Activated CD8-positive, alpha-beta memory T cell treated with anti-CD3 and anti-CD28 coated beads, Interleukin-2, amount 50 U/mL, for 4 hours (primary cell): ENCODE results near the gene ITM2B.

Experiments used
- DNase-seq: peaks from one replicate; pipeline ENCODE4 v3.0.0-alpha.2; 2020

The ITM2B gene

GRCh38 chr13:48263196-48263595 is 30.2 kb downstream of the ITM2B start:
- DNase-seq, result no peak

- no peak for DNase-seq
These were observed 31.1 kb downstream of the ITM2B start for GRCh38 chr13:48264058-48264457.

DNA sequence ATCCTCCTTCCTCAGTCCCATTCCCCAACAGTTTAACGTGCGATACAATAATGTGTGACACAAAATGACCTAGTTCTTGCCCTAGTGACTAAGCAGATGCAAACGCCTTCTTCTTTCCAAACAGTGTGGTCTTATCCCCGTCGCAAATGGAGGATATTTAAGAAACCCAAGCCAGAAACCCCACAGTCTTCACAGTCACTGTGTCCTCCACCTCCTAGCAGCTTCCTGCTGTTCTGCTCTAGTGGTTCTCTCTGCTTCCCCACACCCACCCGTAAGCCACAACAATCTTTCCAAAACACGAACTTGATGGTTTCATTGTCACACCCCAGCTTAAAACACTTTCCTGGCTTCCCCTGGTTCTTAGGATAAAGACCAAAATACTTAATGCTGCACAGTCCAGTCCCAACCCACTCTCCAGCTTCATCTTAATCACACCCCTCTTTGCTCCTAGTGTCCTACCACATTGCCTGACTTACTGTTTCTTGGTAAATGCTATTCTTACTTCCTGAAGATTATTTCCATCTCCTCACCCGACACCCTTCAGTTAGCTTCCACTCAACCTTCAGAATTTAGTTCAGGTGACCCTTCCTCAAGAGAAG is 32.3 kb downstream of the ITM2B start:
- no peak for DNase-seq

DNA sequence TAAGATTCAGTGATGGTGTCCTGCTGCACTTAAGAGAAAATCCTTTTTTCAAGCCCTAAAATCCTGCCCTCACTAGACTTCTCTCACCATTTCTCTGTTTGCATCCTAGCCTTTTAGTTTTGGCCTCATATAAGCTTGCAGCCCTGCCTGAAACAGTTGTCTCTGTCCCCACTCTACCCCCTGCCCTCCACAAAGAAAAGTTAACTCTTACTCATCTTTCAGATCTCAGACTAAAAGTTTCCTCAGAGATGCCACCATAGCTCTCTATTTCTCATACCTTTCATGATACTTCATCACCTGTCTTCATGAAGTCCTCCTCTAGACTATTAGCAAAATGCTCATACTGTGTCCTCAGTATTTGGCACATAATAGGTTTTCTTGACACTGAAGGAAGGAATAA is 33.1 kb downstream of the ITM2B start:
- no peak for DNase-seq

- DNase-seq, result no peak
These were observed 34.0 kb downstream of the ITM2B start for GRCh38 chr13:48266701-48267639.

DNA sequence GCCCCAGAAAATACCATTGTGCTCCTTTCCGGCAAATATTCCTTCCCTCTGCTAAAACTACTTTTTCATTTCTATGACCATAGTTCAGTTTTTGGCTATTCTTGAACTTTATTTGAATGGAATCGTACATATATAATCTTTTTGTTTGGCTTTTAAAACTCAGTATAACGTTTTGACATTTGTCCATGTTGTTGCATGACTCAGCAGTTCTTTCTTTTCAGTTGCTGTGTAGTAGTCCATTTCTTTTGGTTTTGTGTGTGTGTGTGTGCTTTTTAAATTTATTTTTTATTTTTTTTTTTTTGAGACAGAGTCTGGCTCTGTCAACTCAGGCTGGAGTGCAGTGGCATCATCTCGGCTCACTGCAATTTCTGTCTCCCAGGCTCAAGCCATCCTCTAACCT is 35.0 kb downstream of the ITM2B start:
- DNase-seq, result no peak

GRCh38 chr13:48273346-48273745 is 40.3 kb downstream of the ITM2B start:
- no peak for DNase-seq

GRCh38 chr13:48275507-48275906 is 42.5 kb downstream of the ITM2B start:
- DNase-seq, result no peak

DNA sequence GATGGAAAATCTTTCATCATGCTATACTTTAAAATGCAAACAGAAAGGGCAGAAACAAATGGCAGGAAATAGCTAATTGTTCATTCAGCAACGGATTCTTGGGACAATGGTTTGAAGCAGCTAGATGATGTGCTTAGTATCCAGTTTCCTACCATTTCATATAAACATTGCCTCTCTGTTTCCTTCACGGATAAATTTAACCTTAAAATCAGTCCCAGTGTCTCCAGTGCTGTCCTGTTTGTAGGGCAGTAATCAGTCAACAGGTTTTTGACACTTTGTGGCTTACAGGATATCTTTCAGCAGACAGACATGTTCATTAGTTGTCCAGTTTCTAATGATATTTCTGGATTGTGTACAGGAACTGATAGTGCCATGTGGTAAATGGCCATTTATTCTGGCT is 45.8 kb downstream of the ITM2B start:
- DNase-seq, result no peak

GRCh38 chr13:48281556-48281955 is 48.5 kb downstream of the ITM2B start:
- DNase-seq, result no peak

GRCh38 chr13:48291730-48292129 is 58.7 kb downstream of the ITM2B start:
- DNase-seq, result no peak

DNA sequence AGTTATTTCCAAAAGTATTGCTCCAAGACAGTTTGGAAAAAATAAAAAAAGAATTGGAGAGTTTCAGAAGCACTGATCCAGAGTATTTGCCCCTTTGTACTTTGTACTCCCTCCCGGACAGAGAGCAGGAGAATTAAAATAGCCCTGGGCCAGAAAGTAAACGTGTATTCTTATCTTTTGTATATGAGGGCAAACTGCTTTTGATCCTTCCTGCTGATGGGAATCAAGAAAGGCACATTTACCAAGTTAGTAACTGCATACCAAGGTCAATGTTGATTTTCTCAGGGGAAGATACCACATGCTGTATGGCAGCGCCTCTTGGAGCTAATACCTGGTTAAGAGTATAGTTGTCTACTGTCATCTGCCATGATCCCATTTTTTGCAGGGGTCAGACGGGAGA is 59.6 kb downstream of the ITM2B start:
- no peak for DNase-seq

DNA sequence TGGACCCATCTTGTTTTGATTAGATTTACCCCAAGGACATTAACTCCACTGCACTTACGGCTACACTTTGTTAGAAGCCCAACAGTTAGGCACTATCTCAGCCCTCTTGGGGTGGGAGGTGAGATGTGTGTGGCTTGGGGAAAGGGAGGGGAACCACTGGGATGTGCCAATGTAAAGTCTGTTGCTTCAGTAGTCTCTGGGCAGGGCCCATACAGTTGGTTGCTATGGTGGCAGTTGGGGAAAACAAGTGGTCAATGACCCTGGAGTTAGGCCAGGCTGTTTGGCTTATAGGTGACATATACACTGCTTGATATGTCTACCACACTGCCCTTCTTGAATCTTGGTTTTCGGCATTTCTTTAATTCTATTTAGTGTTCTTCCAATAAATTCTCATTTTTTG is 61.6 kb downstream of the ITM2B start:
- no peak for DNase-seq

- no peak for DNase-seq
These were observed 62.3 kb downstream of the ITM2B start for GRCh38 chr13:48295271-48295670.

DNA sequence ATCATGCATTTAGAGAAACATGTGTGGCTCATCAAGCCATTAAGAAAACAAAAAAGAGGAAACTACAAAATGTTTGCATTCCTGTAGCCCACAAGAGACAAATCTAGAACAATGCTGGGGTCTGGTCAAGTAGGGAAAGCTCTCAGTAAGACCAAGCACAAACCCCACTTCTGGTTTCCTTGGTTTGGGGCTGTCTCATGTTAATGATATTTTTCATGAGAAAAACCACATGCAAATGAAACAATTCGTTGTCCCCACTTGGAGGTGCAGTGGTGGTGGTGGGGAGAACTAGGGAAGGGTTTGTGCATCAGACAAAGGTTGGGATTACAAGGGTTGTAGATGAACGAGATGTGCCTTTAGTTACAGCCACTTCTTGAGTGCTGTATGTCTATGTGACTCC is 63.5 kb downstream of the ITM2B start:
- DNase-seq, result no peak

- DNase-seq, result no peak
These were observed 64.3 kb downstream of the ITM2B start for GRCh38 chr13:48297131-48297786.

DNA sequence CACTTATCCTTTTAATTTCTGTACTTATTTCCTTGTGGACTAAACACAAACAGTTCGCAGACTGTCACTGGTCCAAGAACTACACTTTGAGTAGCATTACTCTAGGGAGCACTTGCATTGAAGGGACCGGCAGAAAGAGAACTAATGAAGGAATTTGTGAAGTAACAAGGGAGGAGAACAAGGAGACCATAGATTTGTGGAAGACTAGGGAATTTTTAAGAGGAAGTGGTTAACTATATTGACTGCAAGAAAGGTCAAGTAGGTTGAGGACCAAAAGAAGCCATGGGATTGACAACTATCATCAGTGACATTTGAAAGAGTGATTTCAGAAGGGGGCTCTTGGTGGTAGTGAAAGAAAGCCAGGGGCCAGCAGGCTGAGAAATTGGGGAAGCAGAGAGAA is 66.6 kb downstream of the ITM2B start:
- DNase-seq, result no peak

DNA sequence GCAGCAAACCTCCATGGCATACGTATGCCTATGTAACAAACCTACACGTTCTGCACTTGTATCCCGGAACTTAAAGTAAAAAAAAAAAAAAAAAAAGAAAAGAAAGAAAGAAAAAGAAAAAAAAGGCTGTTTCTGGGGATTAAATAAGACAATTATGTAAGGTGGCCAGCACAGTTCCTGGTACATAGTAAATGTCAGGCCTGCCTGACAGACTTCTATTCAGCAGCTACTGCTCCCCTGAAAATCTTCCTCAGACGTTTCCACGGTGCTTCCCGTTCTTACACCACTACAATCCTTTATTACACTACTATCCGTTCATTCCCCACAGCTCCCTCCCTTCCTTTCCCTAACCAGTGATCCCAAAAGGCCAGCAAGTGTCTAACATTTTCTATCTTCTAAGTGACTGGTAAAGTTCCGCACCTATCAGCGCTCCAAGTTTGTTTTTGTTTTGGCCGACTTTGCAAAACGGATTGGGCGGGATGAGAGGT is 69.9 kb downstream of the ITM2B start:
- DNase-seq, result no peak

DNA sequence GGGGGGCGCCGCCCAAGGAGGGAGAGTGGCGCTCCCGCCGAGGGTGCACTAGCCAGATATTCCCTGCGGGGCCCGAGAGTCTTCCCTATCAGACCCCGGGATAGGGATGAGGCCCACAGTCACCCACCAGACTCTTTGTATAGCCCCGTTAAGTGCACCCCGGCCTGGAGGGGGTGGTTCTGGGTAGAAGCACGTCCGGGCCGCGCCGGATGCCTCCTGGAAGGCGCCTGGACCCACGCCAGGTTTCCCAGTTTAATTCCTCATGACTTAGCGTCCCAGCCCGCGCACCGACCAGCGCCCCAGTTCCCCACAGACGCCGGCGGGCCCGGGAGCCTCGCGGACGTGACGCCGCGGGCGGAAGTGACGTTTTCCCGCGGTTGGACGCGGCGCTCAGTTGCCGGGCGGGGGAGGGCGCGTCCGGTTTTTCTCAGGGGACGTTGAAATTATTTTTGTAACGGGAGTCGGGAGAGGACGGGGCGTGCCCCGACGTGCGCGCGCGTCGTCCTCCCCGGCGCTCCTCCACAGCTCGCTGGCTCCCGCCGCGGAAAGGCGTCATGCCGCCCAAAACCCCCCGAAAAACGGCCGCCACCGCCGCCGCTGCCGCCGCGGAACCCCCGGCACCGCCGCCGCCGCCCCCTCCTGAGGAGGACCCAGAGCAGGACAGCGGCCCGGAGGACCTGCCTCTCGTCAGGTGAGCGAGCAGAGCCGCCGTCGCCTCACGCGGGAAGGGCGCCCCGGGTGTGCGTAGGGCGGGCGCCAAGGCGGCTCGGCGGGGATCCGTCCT is 70.5 kb downstream of the ITM2B start, which contains the start of gene RB1:
Gene RB1 (plus strand): TSS at position 393 of the 784 bp plus-strand sequence. CDS start 162 bp downstream, at position 555.
- DNase-seq, result peak; percentile 90

- no peak for DNase-seq
These were observed 71.3 kb downstream of the ITM2B start for GRCh38 chr13:48304143-48304876.

DNA sequence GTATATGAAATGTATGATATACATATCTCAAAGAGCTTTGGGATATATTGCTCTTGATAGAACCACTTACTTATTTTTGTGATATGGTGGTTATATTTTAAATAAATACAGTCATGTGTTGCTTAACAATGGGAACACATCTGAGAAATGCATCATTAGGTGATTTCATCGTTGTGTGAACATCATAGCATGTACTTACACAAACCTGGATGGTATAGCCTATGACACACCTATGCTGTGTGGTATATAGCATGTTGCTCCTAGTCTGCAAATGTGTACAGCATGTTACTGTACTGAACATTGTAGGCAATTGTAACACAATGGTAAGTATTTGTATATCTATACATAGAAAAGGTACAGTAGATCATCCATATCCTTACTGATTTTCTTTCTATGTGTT is 78.2 kb downstream of the ITM2B start:
- no peak for DNase-seq
